Neural cell (in vitro differentiated cells): ENCODE results near the gene ZNF513. TPM values are rescaled to one million over a fixed set of nuclear protein-coding genes. Genes with fewer than 3 reads are reported as not detected.
"Not testable (repeated sequence)": the region's sequence is repeated elsewhere in the genome, so short reads cannot be mapped to it uniquely, and the experiment has no call there.

ENCODE experiments used
- H2AFZ ChIP-seq: fragments of 200-600, 300-800 bp; sonication (generic), shearing (Covaris generic); 2 replicates; pipeline ENCODE4 v1.6.0; 2014; ENCODE audit warnings: low read depth, mild to moderate bottlenecking, antibody characterized with exemption, low read length, moderate library complexity
- H3F3A ChIP-seq: fragments of 200-600 bp; shearing (Covaris generic); 2 replicates; pipeline ENCODE4 v1.6.1; 2016; ENCODE audit warnings: mild to moderate bottlenecking, moderate library complexity, mixed read lengths, antibody characterized with exemption, low read length; ENCODE audit not compliant: insufficient read depth, poor library complexity, severe bottlenecking
- H3K27ac ChIP-seq: fragments of 200-600, 300-800 bp; sonication (generic), shearing (Covaris generic); 2 replicates; pipeline ENCODE4 v1.5.1; 2014; ENCODE audit warnings: mild to moderate bottlenecking, low read length, moderate library complexity
- H3K27me3 ChIP-seq: fragments of 300-800, 200-600 bp; sonication (generic), shearing (Covaris generic); 2 replicates; pipeline ENCODE4 v1.6.0; 2014; ENCODE audit warnings: mild to moderate bottlenecking, low read depth, low read length, moderate library complexity; ENCODE audit not compliant: insufficient read depth
- H3K36me3 ChIP-seq: fragments of 300-800, 200-600 bp; sonication (generic), shearing (Covaris generic); 2 replicates; pipeline ENCODE4 v1.5.1; 2014; ENCODE audit warnings: mild to moderate bottlenecking, antibody characterized with exemption, low read length, moderate library complexity; ENCODE audit not compliant: insufficient read depth
- H3K4me2 ChIP-seq: fragments of 300-800, 200-600 bp; sonication (generic), shearing (Covaris generic); 2 replicates; pipeline ENCODE4 v1.6.0; 2014; ENCODE audit warnings: mild to moderate bottlenecking, low read length
- H3K4me3 ChIP-seq: fragments of 300-800, 200-600 bp; sonication (generic), shearing (Covaris generic); 2 replicates; pipeline ENCODE4 v1.5.1; 2014; ENCODE audit warnings: mild to moderate bottlenecking, low read length, moderate library complexity
- H3K79me2 ChIP-seq: fragments of 200-600 bp; shearing (Covaris generic); replicated peaks from 2 replicates; pipeline ENCODE4 v1.6.0; 2014; ENCODE audit warnings: mild to moderate bottlenecking, low read length, moderate library complexity; ENCODE audit not compliant: insufficient read depth
- H3K9ac ChIP-seq: fragments of 300-800, 200-600 bp; sonication (generic), shearing (Covaris generic); 2 replicates; pipeline ENCODE4 v1.6.1; 2016; ENCODE audit warnings: mild to moderate bottlenecking, low read length, mixed read lengths
- H3K9me2 ChIP-seq: fragments of 200-600 bp; shearing (Covaris generic); 2 replicates; pipeline ENCODE4 v1.6.1; 2016; ENCODE audit warnings: mild to moderate bottlenecking, low read length, mixed read lengths; ENCODE audit not compliant: insufficient read depth
- H3K9me3 ChIP-seq: fragments of 200-600, 300-800 bp; sonication (generic), shearing (Covaris generic); 2 replicates; pipeline ENCODE4 v1.6.1; 2016; ENCODE audit warnings: mild to moderate bottlenecking, mixed run types, low read length, moderate library complexity, mixed read lengths
- H4K20me1 ChIP-seq: fragments of 200-600 bp; shearing (Covaris generic); 2 replicates; pipeline ENCODE4 v1.6.1; 2016; ENCODE audit warnings: mild to moderate bottlenecking, mixed run types; ENCODE audit not compliant: insufficient read depth
- CTCF ChIP-seq: fragments of 450-650 bp; IDR thresholded peaks from 2 replicates; pipeline ENCODE4 v1.5.1; 2014; ENCODE audit warnings: antibody characterized with exemption, mild to moderate bottlenecking, moderate library complexity; ENCODE audit not compliant: poor library complexity, severe bottlenecking
- EP300 ChIP-seq: fragments of 450-650 bp; conservative IDR thresholded peaks from 2 replicates; pipeline ENCODE4 v1.6.1; 2014; ENCODE audit warnings: antibody characterized with exemption, mild to moderate bottlenecking, moderate library complexity; ENCODE audit not compliant: poor library complexity, severe bottlenecking
- EZH2 ChIP-seq: fragments of 200-600, 300-800 bp; shearing (Covaris generic), sonication (generic); IDR thresholded peaks from 2 replicates; pipeline ENCODE4 v1.6.1; 2014; ENCODE audit warnings: antibody characterized with exemption, low read length, borderline replicate concordance, mild to moderate bottlenecking; ENCODE audit not compliant: insufficient read depth, poor library complexity, severe bottlenecking
- MXI1 ChIP-seq: fragments of 450-650 bp; conservative IDR thresholded peaks from 2 replicates; pipeline ENCODE4 v1.6.1; 2014; ENCODE audit warnings: antibody characterized with exemption, mild to moderate bottlenecking; ENCODE audit not compliant: poor library complexity, severe bottlenecking
- POLR2AphosphoS5 ChIP-seq: IDR thresholded peaks from 2 replicates; pipeline ENCODE4 v1.6.1; 2012
- RAD21 ChIP-seq: fragments of 450-650 bp; conservative IDR thresholded peaks from 2 replicates; pipeline ENCODE4 v1.6.1; 2014; ENCODE audit warnings: antibody characterized with exemption, mild to moderate bottlenecking, moderate library complexity
- REST ChIP-seq: IDR thresholded peaks from 2 replicates; pipeline ENCODE4 v1.6.1; 2012; ENCODE audit warnings: borderline replicate concordance
- SMC3 ChIP-seq: fragments of 450-650 bp; conservative IDR thresholded peaks from 2 replicates; pipeline ENCODE4 v1.6.1; 2014; ENCODE audit warnings: antibody characterized with exemption, mild to moderate bottlenecking, moderate library complexity; ENCODE audit not compliant: poor library complexity
- TAF1 ChIP-seq: IDR thresholded peaks from 2 replicates; pipeline ENCODE4 v1.6.1; 2012; ENCODE audit warnings: low read depth
- polyA plus RNA-seq: library from polyadenylated mRNA; depleted of rRNA; stranded (reverse); fragments of >200 nt; gene quantifications from 2 replicates; pipeline ENCODE4 v1.2.3, GENCODE V29; 2014

The ZNF513 gene
- polyA plus RNA-seq, 1 donor from 2014 or later, result 40.5 TPM

- H2AFZ ChIP-seq, result peak within 1 kb of the TSS; percentile 67
- no peaks in the 10 kb centered on the region for H3F3A ChIP-seq
- peak within 1 kb of the TSS; percentile 77 for H3K4me2 ChIP-seq
- no peaks in the 10 kb centered on the region for H3K27me3 ChIP-seq
- H3K27ac ChIP-seq, result peak within 1 kb of the TSS; percentile 98
- H4K20me1 ChIP-seq, result peaks cover 17% of the 10 kb centered on the region
- no peaks in the 10 kb centered on the region for H3K9me2 ChIP-seq
- TF ChIP-seq REST (peak; percentile 85), CTCF (no peak), EZH2 (no peak), POLR2AphosphoS5 (peak; percentile 96), RAD21 (peak; percentile 34), SMC3 (peak; percentile 33), MXI1 (peak; percentile 60), EP300 (peak; percentile 65), TAF1 (peak; percentile 75)
- peak within 1 kb of the TSS; percentile 94 for H3K4me3 ChIP-seq
- no peaks in the 10 kb centered on the region for H3K9me3 ChIP-seq
- peaks cover 35% of the 10 kb centered on the region for H3K79me2 ChIP-seq
- peak within 1 kb of the TSS; percentile 95 for H3K9ac ChIP-seq
- no peaks in the 10 kb centered on the region for H3K36me3 ChIP-seq
Measured at GRCh38 chr2:27428213-27428977, 47.9 kb upstream of the ZNF513 start, which contains the start of gene NRBP1. TSS of gene NRBP1 (plus strand) at chr2:27428631. CDS start at chr2:27433274, 4,643 bp downstream.

GRCh38 chr2:27427863-27428212 lies 47.3 kb upstream of the ZNF513 start:
- H3K27ac ChIP-seq, result peak overlapping the region; percentile 98
- H3K79me2 ChIP-seq, result peaks cover 35% of the 10 kb centered on the region
- H3K9me2 ChIP-seq, result no peaks in the 10 kb centered on the region
- no peaks in the 10 kb centered on the region for H3K36me3 ChIP-seq
- H2AFZ ChIP-seq, result peak overlapping the region; percentile 67
- TF ChIP-seq EZH2, result no peak
- TF ChIP-seq EP300, result no peak
- TF ChIP-seq CTCF, result no peak
- no peak for TF ChIP-seq REST
- no peak for TF ChIP-seq SMC3
- TF ChIP-seq RAD21, result no peak
- no peak for TF ChIP-seq MXI1
- peak overlapping the region; percentile 64 for H3K4me2 ChIP-seq
- H3K27me3 ChIP-seq, result no peaks in the 10 kb centered on the region
- H4K20me1 ChIP-seq, result peaks cover 17% of the 10 kb centered on the region
- H3K9me3 ChIP-seq, result no peaks in the 10 kb centered on the region
- peak overlapping the region; percentile 94 for H3K4me3 ChIP-seq
- H3K9ac ChIP-seq, result peak overlapping the region; percentile 95
- no peaks in the 10 kb centered on the region for H3F3A ChIP-seq

- not testable (repeated sequence) for H3K27ac ChIP-seq, H3K9ac ChIP-seq, H3F3A ChIP-seq, H3K9me2 ChIP-seq, H2AFZ ChIP-seq, H3K9me3 ChIP-seq, H4K20me1 ChIP-seq, H3K4me2 ChIP-seq, H3K36me3 ChIP-seq, H3K27me3 ChIP-seq, H3K4me3 ChIP-seq
- peaks cover 10% of the 10 kb centered on the region for H3K79me2 ChIP-seq
Measured at GRCh38 chr2:27425039-27425438, 44.5 kb upstream of the ZNF513 start.
